ENCODE measurements around the gene TNXB.

DNA sequence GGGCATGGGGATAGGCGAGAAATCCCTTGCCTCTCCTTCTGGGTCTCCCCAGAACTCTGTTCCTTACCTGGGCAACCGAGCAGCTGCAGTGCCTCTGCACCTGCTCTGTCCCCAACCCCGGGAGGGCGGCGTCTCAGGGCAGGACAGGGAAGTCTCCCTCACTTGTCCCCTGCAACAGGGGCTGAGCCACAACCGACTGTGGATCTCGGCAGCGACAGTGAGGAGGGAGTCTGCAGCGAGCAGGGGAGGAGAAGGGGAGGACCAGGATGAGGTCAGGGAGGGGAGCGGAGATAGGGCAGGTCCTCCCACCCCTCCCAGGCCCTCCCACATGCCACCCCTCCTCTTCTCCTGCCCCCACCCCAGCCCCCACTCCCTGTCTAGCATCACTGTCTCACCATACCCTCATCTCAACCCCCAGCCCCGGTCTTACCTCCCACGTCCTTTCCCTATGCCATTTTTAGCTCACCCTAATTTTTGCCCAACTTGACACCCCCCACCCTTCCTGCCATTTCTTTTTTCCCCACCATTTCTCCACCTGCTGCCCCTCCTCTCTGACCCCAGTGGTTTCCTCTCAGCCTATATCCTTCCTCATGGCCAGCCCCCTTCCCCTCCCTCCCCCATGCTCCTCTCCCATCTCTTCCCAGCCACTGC, at the start of gene TNXB:
- TF ChIP-seq, protein P1, sequence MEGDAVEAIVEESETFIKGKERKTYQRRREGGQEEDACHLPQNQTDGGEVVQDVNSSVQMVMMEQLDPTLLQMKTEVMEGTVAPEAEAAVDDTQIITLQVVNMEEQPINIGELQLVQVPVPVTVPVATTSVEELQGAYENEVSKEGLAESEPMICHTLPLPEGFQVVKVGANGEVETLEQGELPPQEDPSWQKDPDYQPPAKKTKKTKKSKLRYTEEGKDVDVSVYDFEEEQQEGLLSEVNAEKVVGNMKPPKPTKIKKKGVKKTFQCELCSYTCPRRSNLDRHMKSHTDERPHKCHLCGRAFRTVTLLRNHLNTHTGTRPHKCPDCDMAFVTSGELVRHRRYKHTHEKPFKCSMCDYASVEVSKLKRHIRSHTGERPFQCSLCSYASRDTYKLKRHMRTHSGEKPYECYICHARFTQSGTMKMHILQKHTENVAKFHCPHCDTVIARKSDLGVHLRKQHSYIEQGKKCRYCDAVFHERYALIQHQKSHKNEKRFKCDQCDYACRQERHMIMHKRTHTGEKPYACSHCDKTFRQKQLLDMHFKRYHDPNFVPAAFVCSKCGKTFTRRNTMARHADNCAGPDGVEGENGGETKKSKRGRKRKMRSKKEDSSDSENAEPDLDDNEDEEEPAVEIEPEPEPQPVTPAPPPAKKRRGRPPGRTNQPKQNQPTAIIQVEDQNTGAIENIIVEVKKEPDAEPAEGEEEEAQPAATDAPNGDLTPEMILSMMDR (IDR thresholded peaks at IDR 0.05) = no peak
- peak in 2 of 4 donors; percentile 37 to 61 for TF ChIP-seq POLR2A (IDR thresholded peaks at IDR 0.05)
